SU-DHL-6 (cell line): ENCODE results near the gene C17orf114.

Source experiments
- H2AFZ ChIP-seq: fragments of 200-600 bp; sonication (generic); 2 replicates; pipeline ENCODE4 v1.6.1; 2014; ENCODE audit warnings: low read depth, mild to moderate bottlenecking, moderate library complexity, mixed read lengths, antibody characterized with exemption, low read length; ENCODE audit not compliant: severe bottlenecking
- H3F3A ChIP-seq: fragments of 200-600 bp; shearing (Covaris generic); 2 replicates; pipeline ENCODE4 v1.6.0; 2016; ENCODE audit warnings: antibody characterized with exemption, mild to moderate bottlenecking; ENCODE audit not compliant: insufficient read depth
- H3K27ac ChIP-seq: fragments of 200-600 bp; sonication (generic); 2 replicates; pipeline ENCODE4 v1.5.1; 2016; ENCODE audit warnings: low read depth, mild to moderate bottlenecking, low read length, moderate library complexity, mixed read lengths
- H3K27me3 ChIP-seq: fragments of 200-600 bp; sonication (generic), shearing (Covaris generic); 2 replicates; pipeline ENCODE4 v1.6.0; 2014; ENCODE audit warnings: mild to moderate bottlenecking, low read length
- H3K36me3 ChIP-seq: fragments of 200-600 bp; sonication (generic); 2 replicates; pipeline ENCODE4 v1.6.1; 2014; ENCODE audit warnings: mild to moderate bottlenecking, low read length, mixed read lengths
- H3K4me2 ChIP-seq: fragments of 300-600, 200-600 bp; shearing (Covaris generic), sonication (generic); 2 replicates; pipeline ENCODE4 v1.6.0; 2014; ENCODE audit warnings: low read length, low read depth, mild to moderate bottlenecking; ENCODE audit not compliant: poor library complexity, severe bottlenecking
- H3K4me3 ChIP-seq: fragments of 200-600 bp; sonication (generic); 2 replicates; pipeline ENCODE4 v1.5.1; 2014; ENCODE audit warnings: antibody characterized with exemption, low read length, mild to moderate bottlenecking, mixed read lengths; ENCODE audit not compliant: insufficient read depth, poor library complexity, severe bottlenecking
- H3K79me2 ChIP-seq: fragments of 200-600 bp; sonication (generic); 2 replicates; pipeline ENCODE4 v1.6.1; 2014; ENCODE audit warnings: mild to moderate bottlenecking, low read length, moderate library complexity; ENCODE audit not compliant: insufficient read depth
- H3K9ac ChIP-seq: fragments of 200-600 bp; sonication (generic); 2 replicates; pipeline ENCODE4 v1.7.0; 2014; ENCODE audit warnings: mild to moderate bottlenecking, low read length
- H3K9me2 ChIP-seq: fragments of 200-600 bp; sonication (generic); replicated peaks from 2 replicates; pipeline ENCODE4 v1.6.1; 2014; ENCODE audit warnings: low read length; ENCODE audit not compliant: insufficient read depth
- H3K9me3 ChIP-seq: fragments of 200-600 bp; sonication (generic); 2 replicates; pipeline ENCODE4 v1.6.1; 2014; ENCODE audit warnings: low read length, mixed read lengths; ENCODE audit not compliant: insufficient read depth
- H4K20me1 ChIP-seq: fragments of 200-600 bp; sonication (generic); 2 replicates; pipeline ENCODE4 v1.6.1; 2014; ENCODE audit warnings: low read depth, mild to moderate bottlenecking, antibody characterized with exemption, low read length, moderate library complexity, mixed read lengths
- EZH2phosphoT487 ChIP-seq: fragments of 200-600 bp; sonication (generic), shearing (Covaris generic); conservative IDR thresholded peaks from 2 replicates; pipeline ENCODE4 v1.6.1; 2018; ENCODE audit warnings: mild to moderate bottlenecking, antibody characterized with exemption, low read length, moderate library complexity, mixed read lengths
- TF ChIP-seq, protein P1 (sequence below): fragments of 200-600 bp; sonication (generic); IDR thresholded peaks from one replicate; pipeline ENCODE4 v1.5.1; 2017; ENCODE audit warnings: antibody characterized with exemption, mild to moderate bottlenecking, low read length, moderate library complexity; ENCODE audit not compliant: insufficient read depth, poor library complexity, severe bottlenecking

Gene C17orf114

GRCh38 chr17:4839965-4840892 is 38.1 kb upstream of the C17orf114 start:
- Histone ChIP-seq H2AFZ (no peak overlapping the region), H3K4me3 (no peak overlapping the region), H3K9me3 (no peaks in the 10 kb centered on the region), H3F3A (no peaks in the 10 kb centered on the region), H4K20me1 (peaks cover 3% of the 10 kb centered on the region; the same call in 1 of the 2 replicates), H3K4me2 (no peak overlapping the region), H3K36me3 (no peaks in the 10 kb centered on the region), H3K9ac (no peak overlapping the region), H3K9me2 (no peaks in the 10 kb centered on the region), H3K27ac (no peak overlapping the region), H3K79me2 (peaks cover 59% of the 10 kb centered on the region), H3K27me3 (no peaks in the 10 kb centered on the region)
- TF ChIP-seq, protein P1, sequence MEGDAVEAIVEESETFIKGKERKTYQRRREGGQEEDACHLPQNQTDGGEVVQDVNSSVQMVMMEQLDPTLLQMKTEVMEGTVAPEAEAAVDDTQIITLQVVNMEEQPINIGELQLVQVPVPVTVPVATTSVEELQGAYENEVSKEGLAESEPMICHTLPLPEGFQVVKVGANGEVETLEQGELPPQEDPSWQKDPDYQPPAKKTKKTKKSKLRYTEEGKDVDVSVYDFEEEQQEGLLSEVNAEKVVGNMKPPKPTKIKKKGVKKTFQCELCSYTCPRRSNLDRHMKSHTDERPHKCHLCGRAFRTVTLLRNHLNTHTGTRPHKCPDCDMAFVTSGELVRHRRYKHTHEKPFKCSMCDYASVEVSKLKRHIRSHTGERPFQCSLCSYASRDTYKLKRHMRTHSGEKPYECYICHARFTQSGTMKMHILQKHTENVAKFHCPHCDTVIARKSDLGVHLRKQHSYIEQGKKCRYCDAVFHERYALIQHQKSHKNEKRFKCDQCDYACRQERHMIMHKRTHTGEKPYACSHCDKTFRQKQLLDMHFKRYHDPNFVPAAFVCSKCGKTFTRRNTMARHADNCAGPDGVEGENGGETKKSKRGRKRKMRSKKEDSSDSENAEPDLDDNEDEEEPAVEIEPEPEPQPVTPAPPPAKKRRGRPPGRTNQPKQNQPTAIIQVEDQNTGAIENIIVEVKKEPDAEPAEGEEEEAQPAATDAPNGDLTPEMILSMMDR = no peak
- TF ChIP-seq EZH2phosphoT487 = no peak

DNA sequence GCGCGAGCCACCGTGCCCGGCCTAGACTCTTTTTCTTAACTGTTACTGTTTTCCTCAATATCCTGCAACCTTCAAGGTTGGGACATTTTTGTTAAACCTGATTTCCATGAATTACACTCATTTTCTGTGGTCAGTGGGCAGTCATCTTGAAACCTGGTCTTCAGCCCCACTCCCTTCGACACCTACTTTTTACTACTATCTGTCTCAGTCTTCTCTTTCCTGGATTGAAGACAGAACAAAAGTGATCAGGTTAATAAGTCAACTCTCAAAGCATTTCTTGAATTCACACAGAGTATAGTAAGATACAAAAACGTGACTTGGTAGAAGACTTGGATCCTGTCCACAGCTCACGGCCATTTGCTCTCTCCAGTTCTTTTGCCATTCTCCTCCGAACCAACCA is 37.1 kb upstream of the C17orf114 start:
- Histone ChIP-seq H3K9ac (no peak overlapping the region), H3K27ac (no peak overlapping the region), H3K79me2 (peaks cover 63% of the 10 kb centered on the region), H3K36me3 (no peaks in the 10 kb centered on the region), H3F3A (0 out of 2 replicates have a peak, but pooled peaks cover 2% of the 10 kb centered on the region), H3K9me3 (no peaks in the 10 kb centered on the region), H3K27me3 (no peaks in the 10 kb centered on the region), H4K20me1 (0 out of 2 replicates have a peak, but pooled peaks cover 3% of the 10 kb centered on the region), H2AFZ (no peak overlapping the region), H3K9me2 (no peaks in the 10 kb centered on the region), H3K4me3 (no peak overlapping the region), H3K4me2 (no peak overlapping the region)
- TF ChIP-seq, protein P1 = no peak
- no peak for TF ChIP-seq EZH2phosphoT487

DNA sequence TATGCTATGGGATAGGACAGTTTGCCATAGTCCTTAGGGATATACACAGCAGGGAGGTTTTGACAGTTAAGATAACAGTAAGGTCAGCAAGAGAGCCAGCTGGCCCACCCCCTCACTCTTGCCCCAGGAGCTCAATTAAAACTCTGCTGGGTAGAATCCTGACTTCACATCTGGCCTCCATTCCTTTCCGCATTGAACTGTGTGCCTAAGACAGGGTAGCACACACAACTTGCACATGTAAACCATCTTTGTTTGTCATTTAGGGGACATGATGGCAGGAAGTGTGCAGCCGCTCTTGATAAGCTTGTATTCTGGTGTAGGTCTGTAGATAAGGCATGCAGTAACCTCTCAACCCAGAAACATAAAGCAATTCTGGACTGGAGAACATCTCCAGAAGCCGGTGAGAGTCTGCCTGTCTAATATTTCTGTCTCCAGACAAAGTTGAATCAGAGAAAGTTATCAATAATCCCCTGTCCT is 36.2 kb upstream of the C17orf114 start:
- Histone ChIP-seq H3K79me2 (peaks cover 68% of the 10 kb centered on the region), H2AFZ (no peak overlapping the region), H3K4me3 (no peak overlapping the region)

More for the DNA sequence above, 36.2 kb upstream of the C17orf114 start:
- no peak for TF ChIP-seq EZH2phosphoT487
- Histone ChIP-seq H3F3A (0 out of 2 replicates have a peak, but pooled peaks cover 6% of the 10 kb centered on the region), H3K36me3 (no peaks in the 10 kb centered on the region), H3K9me2 (no peaks in the 10 kb centered on the region), H4K20me1 (0 out of 2 replicates have a peak, but pooled peaks cover 3% of the 10 kb centered on the region), H3K4me2 (no peak overlapping the region), H3K27me3 (no peaks in the 10 kb centered on the region), H3K9ac (no peak overlapping the region), H3K27ac (no peak overlapping the region), H3K9me3 (no peaks in the 10 kb centered on the region)
